ENCODE measurements around the gene REC8. TPM values are rescaled to one million over a fixed set of nuclear protein-coding genes. Genes with fewer than 3 reads are reported as not detected.

REC8 gene
- total RNA-seq, 1 donor from 2014 or later = 46.4 TPM

DNA sequence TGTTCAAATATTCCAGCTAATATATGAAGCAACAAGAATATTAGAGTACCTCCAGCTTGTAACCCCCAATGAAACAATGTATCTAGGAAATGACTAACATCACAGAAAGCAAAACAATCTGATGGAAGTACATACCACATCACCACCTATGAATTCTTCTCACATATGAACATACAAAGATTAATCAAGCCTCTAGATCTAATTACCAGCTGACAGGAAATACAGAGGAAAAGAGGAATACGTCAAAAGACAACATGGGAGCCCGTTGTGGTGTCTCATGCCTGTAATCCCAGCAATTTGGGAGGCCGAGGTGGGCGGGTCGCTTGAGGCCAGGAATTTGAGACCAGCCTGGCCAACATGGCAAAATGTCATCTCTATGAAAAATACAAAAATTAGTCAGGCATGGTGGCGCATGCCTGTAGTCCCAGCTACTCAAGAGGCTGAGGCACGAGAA is 52.8 kb downstream of the REC8 start:
- Histone ChIP-seq H3K4me3 (ENCODE audit: insufficient read depth, low read depth, low read length) (no peak overlapping the region), H2AFZ (ENCODE audit: low read depth, low read length) (no peak overlapping the region), H3K27me3 (ENCODE audit: insufficient read depth, low read length) (no peaks in the 10 kb centered on the region), H3K27ac (ENCODE audit: low read depth, low read length) (peak overlapping the region; percentile 70), H3K9me3 (ENCODE audit: insufficient read depth, low read depth, low read length) (no peaks in the 10 kb centered on the region), H3K36me3 (ENCODE audit: insufficient read depth, low read length) (no peaks in the 10 kb centered on the region), H3K4me2 (ENCODE audit: low read length) (peak overlapping the region; percentile 52), H3K9ac (ENCODE audit: low read length) (peak overlapping the region; percentile 44), H4K20me1 (ENCODE audit: insufficient read depth, low read length) (peaks cover 8% of the 10 kb centered on the region), H3K4me1 (ENCODE audit: insufficient read depth, low read length) (peaks cover 7% of the 10 kb centered on the region), H3K79me2 (ENCODE audit: insufficient read depth, low read length) (peaks cover 86% of the 10 kb centered on the region)
- H3K4me3 Mint-ChIP-seq (ENCODE audit: unreplicated experiment) = peak overlapping the region; percentile 3
- peak; percentile 75 for FAIRE-seq
- H3K27me3 Mint-ChIP-seq (ENCODE audit: low read depth, unreplicated experiment) = no peaks in the 10 kb centered on the region
- DNase-seq (ENCODE audit: low read depth) = peak; percentile 95
- no peaks in the 10 kb centered on the region for H3K9me3 Mint-ChIP-seq (ENCODE audit: unreplicated experiment)
- TF ChIP-seq EZH2 (IDR thresholded peaks at IDR 0.05; ENCODE audit: insufficient read depth, low read length) = no peak
- TF ChIP-seq, protein P1, sequence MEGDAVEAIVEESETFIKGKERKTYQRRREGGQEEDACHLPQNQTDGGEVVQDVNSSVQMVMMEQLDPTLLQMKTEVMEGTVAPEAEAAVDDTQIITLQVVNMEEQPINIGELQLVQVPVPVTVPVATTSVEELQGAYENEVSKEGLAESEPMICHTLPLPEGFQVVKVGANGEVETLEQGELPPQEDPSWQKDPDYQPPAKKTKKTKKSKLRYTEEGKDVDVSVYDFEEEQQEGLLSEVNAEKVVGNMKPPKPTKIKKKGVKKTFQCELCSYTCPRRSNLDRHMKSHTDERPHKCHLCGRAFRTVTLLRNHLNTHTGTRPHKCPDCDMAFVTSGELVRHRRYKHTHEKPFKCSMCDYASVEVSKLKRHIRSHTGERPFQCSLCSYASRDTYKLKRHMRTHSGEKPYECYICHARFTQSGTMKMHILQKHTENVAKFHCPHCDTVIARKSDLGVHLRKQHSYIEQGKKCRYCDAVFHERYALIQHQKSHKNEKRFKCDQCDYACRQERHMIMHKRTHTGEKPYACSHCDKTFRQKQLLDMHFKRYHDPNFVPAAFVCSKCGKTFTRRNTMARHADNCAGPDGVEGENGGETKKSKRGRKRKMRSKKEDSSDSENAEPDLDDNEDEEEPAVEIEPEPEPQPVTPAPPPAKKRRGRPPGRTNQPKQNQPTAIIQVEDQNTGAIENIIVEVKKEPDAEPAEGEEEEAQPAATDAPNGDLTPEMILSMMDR (IDR thresholded peaks at IDR 0.05; ENCODE audit: insufficient read depth, low read depth, low read length) = no peak
- H3K36me3 Mint-ChIP-seq (ENCODE audit: low read depth, unreplicated experiment) = peaks cover 2% of the 10 kb centered on the region
- H3K27ac Mint-ChIP-seq (ENCODE audit: unreplicated experiment) = peak overlapping the region; percentile 55
- peaks cover 8% of the 10 kb centered on the region for H3K4me1 Mint-ChIP-seq (ENCODE audit: low read depth, unreplicated experiment)

DNA sequence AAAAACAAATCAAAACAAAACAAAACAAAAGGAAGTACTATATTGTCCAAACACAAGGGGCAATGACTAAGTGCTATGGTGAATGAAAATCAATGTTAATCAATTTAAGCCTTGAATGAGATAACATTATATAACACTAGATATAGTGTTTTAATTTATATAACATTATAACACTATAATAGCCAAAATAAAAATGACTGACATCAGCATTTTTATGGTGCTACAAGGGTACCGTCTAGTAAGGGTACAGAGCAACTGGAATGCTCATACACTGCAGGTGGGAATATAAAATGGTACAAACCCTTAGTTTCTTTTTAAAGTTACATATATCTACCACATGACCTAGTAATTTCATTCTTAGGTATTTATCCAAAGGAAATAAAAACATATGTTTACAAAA is 54.6 kb downstream of the REC8 start:
- H3K9me3 ChIP-seq (ENCODE audit: insufficient read depth, low read depth, low read length) = no peaks in the 10 kb centered on the region
- Mint-ChIP-seq H3K27me3 (ENCODE audit: low read depth, unreplicated experiment) (no peaks in the 10 kb centered on the region), H3K4me3 (ENCODE audit: unreplicated experiment) (no peak overlapping the region), H3K9me3 (ENCODE audit: unreplicated experiment) (no peaks in the 10 kb centered on the region), H3K4me1 (ENCODE audit: low read depth, unreplicated experiment) (peaks cover 10% of the 10 kb centered on the region), H3K27ac (ENCODE audit: unreplicated experiment) (no peak overlapping the region), H3K36me3 (ENCODE audit: low read depth, unreplicated experiment) (peaks cover 2% of the 10 kb centered on the region)
- H3K4me2 ChIP-seq (ENCODE audit: low read length) = no peak overlapping the region
- no peak overlapping the region for H3K4me3 ChIP-seq (ENCODE audit: insufficient read depth, low read depth, low read length)
- H4K20me1 ChIP-seq (ENCODE audit: insufficient read depth, low read length) = peaks cover 3% of the 10 kb centered on the region
- H3K9ac ChIP-seq (ENCODE audit: low read length) = no peak overlapping the region
- FAIRE-seq (no peak), DNase-seq (ENCODE audit: low read depth) (no peak)
- H3K79me2 ChIP-seq (ENCODE audit: insufficient read depth, low read length) = peaks cover 83% of the 10 kb centered on the region
- H3K27ac ChIP-seq (ENCODE audit: low read depth, low read length) = no peak overlapping the region
- no peak overlapping the region for H2AFZ ChIP-seq (ENCODE audit: low read depth, low read length)
- H3K27me3 ChIP-seq (ENCODE audit: insufficient read depth, low read length) = no peaks in the 10 kb centered on the region
- H3K36me3 ChIP-seq (ENCODE audit: insufficient read depth, low read length) = no peaks in the 10 kb centered on the region
- no peak for TF ChIP-seq EZH2 (IDR thresholded peaks at IDR 0.05; ENCODE audit: insufficient read depth, low read length)
- TF ChIP-seq, protein P1 (IDR thresholded peaks at IDR 0.05; ENCODE audit: insufficient read depth, low read depth, low read length) = no peak
- H3K4me1 ChIP-seq (ENCODE audit: insufficient read depth, low read length) = peaks cover 7% of the 10 kb centered on the region

DNA sequence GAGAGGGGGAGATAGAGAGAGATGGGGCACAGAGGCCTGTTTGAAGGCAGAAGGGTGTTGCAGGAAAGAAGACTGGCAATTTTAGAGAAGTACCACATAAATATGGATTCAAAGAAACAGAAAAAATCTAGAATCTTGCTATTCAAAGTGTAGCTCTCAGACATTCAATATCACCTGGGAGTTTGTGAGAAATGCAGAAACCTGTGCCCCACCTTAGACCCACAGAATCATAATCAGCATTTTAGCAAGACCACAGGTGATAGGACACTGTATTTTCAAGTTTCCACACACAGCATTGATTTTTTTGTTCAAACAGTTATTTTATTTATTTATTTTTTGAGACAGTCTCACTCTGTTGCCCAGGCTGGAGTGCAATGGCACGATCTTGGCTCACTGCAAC is 57.0 kb downstream of the REC8 start:
- H3K4me1 Mint-ChIP-seq (ENCODE audit: low read depth, unreplicated experiment) = peaks cover 13% of the 10 kb centered on the region
- H3K9me3 Mint-ChIP-seq (ENCODE audit: unreplicated experiment) = no peaks in the 10 kb centered on the region
- H3K4me2 ChIP-seq (ENCODE audit: low read length) = no peak overlapping the region
- H2AFZ ChIP-seq (ENCODE audit: low read depth, low read length) = no peak overlapping the region
- H3K9ac ChIP-seq (ENCODE audit: low read length) = no peak overlapping the region
- no peak overlapping the region for H3K4me3 Mint-ChIP-seq (ENCODE audit: unreplicated experiment)
- peaks cover 80% of the 10 kb centered on the region for H3K79me2 ChIP-seq (ENCODE audit: insufficient read depth, low read length)
- no peak overlapping the region for H3K4me3 ChIP-seq (ENCODE audit: insufficient read depth, low read depth, low read length)
- peaks cover 3% of the 10 kb centered on the region for H4K20me1 ChIP-seq (ENCODE audit: insufficient read depth, low read length)
- peaks cover 2% of the 10 kb centered on the region for H3K36me3 Mint-ChIP-seq (ENCODE audit: low read depth, unreplicated experiment)
- TF ChIP-seq, protein P1 (IDR thresholded peaks at IDR 0.05; ENCODE audit: insufficient read depth, low read depth, low read length) = no peak
- TF ChIP-seq EZH2 (IDR thresholded peaks at IDR 0.05; ENCODE audit: insufficient read depth, low read length) = no peak
- H3K9me3 ChIP-seq (ENCODE audit: insufficient read depth, low read depth, low read length) = no peaks in the 10 kb centered on the region
- no peaks in the 10 kb centered on the region for H3K27me3 Mint-ChIP-seq (ENCODE audit: low read depth, unreplicated experiment)
- H3K36me3 ChIP-seq (ENCODE audit: insufficient read depth, low read length) = no peaks in the 10 kb centered on the region
- H3K4me1 ChIP-seq (ENCODE audit: insufficient read depth, low read length) = peaks cover 18% of the 10 kb centered on the region
- H3K27ac ChIP-seq (ENCODE audit: low read depth, low read length) = no peak overlapping the region
- no peak for DNase-seq (ENCODE audit: low read depth)
- peak overlapping the region; percentile 69 for H3K27ac Mint-ChIP-seq (ENCODE audit: unreplicated experiment)
- no peaks in the 10 kb centered on the region for H3K27me3 ChIP-seq (ENCODE audit: insufficient read depth, low read length)
- FAIRE-seq = no peak
